Activated CD4-positive, alpha-beta T cell treated with anti-CD3 and anti-CD28 coated beads, Interleukin-2, amount 10 ng/mL, durations not matched to agents 7 days and 5 days (primary cell): ENCODE measurements around the gene FYCO1. TPM values are rescaled to one million over a fixed set of nuclear protein-coding genes. Genes with fewer than 3 reads are reported as not detected.

Experiments
- CTCF ChIA-PET: fragments of 350-600 bp; sonication (Branson Sonifier 250); formaldehyde crosslinking; loops from one replicate; lab custom pipeline; 2021; ENCODE audit warnings: antibody characterized with exemption; lab: Charles Lee
- POLR2A ChIA-PET: fragments of 350-600 bp; sonication (Branson Sonifier 250); formaldehyde crosslinking; loops from one replicate; lab custom pipeline; 2021; ENCODE audit warnings: antibody characterized with exemption; lab: Charles Lee
- DNase-seq: peaks from one replicate; pipeline ENCODE4 v3.0.0-alpha.2; 2020
- H3K27ac Mint-ChIP-seq: one replicate; pipeline ENCODE4 v1.8.0; 2021; ENCODE audit warnings: mild to moderate bottlenecking, moderate library complexity, mixed read lengths
- H3K27me3 Mint-ChIP-seq: one replicate; pipeline ENCODE4 v1.8.0; 2021; ENCODE audit warnings: mixed read lengths
- H3K36me3 Mint-ChIP-seq: one replicate; pipeline ENCODE4 v1.8.0; 2021; ENCODE audit warnings: low read depth, mixed read lengths
- H3K4me1 Mint-ChIP-seq: one replicate; pipeline ENCODE4 v1.8.0; 2021; ENCODE audit warnings: mixed read lengths
- H3K4me3 Mint-ChIP-seq: one replicate; pipeline ENCODE4 v1.8.0; 2021; ENCODE audit warnings: mild to moderate bottlenecking, moderate library complexity, mixed read lengths
- H3K9me3 Mint-ChIP-seq: one replicate; pipeline ENCODE4 v1.8.0; 2021; ENCODE audit warnings: mixed read lengths
- total RNA-seq, 2 experiments: library from RNA; stranded (reverse); gene quantifications; one replicate each; pipeline ENCODE4 v1.2.3, GENCODE V29; 2021

FYCO1 gene
- total RNA-seq, 2 experiments from 2014 or later = 15.1 to 15.7 TPM

DNA sequence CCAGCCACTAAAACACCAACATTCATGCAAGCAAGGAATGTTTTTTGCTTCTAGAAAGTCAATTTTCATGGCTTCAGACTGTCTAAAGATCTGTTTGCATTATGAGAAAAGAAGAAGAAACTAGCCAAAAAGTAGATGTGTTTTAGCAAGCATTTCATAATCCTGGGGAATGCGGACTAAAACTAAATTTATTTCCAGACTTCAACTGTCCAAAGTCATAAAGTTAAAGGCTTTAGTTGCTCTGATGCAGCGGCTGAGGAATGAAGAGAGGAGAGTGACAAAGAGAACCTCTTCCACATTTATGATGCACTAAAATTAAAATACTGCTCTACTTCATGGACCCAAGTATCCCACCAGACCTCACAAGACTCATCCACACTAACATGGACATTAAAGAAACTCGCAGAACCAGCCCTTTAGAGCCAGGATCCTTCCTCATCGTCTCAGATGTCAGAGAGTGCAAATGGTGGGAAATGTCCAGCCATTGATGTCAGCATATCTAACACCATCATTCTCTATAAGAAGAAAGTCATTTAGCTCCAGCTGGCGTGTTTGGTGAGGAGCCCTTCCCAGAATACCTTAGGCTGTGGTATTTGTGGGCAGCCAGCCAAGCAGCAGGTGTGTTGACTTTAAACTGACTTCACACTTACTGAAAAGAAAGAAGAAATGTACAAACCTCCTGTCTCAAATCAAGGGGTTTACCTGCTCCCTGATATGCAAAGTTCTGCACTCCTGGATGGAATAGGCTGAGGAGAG lies 17.4 kb downstream of the FYCO1 start:
- Mint-ChIP-seq H3K4me1 (peaks cover 81% of the 10 kb centered on the region), H3K9me3 (peaks cover 2% of the 10 kb centered on the region), H3K27ac (peak overlapping the region; percentile 95), H3K4me3 (peak overlapping the region; percentile 58), H3K36me3 (peaks cover 88% of the 10 kb centered on the region), H3K27me3 (no peaks in the 10 kb centered on the region)
- POLR2A ChIA-PET = no interaction called here
- CTCF ChIA-PET = interaction anchor here (1.2 to 3.1 kb wide), 5 partner anchors 10 to 27 kb away, joined by 3 to 23 read pairs (median 8); partner anchors contain the start of gene FYCO1
- peak; percentile 79 for DNase-seq

DNA sequence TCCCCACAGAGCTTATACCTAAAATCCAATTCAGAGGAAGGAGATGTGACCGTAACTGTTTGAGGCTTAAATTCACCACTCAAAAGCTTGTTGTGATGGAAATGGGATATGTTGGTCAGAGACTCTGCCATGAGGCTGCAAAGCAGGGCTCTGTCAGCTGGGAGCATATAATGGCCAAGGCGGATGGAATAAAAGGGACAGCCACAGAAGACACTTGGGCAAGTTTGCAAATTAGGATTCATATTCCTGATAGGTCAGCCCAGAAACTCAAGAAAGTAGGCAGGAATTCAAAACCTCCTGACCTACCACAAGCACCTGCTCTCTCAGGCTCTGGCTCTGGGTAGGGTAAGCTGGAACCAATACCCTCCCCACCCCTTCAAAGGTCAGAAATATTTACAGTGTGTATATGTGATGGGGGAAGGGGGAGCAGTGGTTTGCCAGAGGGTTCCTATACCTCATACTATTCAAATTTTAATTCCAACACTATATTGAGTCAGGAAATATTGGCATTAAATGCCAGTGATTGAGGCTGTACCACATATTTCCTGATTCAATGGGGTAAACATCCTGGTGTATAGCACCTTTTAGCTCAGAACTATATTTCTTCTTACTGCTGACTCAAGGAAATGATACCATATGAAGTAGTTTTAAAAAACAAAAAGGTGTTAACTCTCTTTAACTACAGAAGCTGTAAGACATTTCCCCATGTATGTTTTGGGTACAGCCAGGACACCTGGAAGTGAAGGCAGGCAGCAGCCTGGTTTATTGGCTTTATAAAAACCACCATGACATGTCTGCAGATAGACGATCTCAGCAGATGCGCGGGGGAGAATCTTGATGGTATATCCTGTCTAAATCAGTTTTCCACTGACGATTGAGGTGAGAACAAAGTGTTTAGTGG lies 19.2 kb downstream of the FYCO1 start:
- POLR2A ChIA-PET = interaction anchor here (0.7 kb wide), 1 partner anchor 7 kb away, joined by 3 read pairs; no protein-coding TSS in a partner anchor
- CTCF ChIA-PET = interaction anchor here (1.0 to 3.1 kb wide), 10 partner anchors 8 to 112 kb away, joined by 3 to 23 read pairs (median 4); partner anchors contain the start of gene FYCO1
- Mint-ChIP-seq H3K27me3 (no peaks in the 10 kb centered on the region), H3K9me3 (peaks cover 2% of the 10 kb centered on the region), H3K36me3 (peaks cover 86% of the 10 kb centered on the region), H3K4me1 (peaks cover 90% of the 10 kb centered on the region), H3K27ac (peak overlapping the region; percentile 88), H3K4me3 (no peak overlapping the region)
- peak; percentile 39 for DNase-seq

GRCh38 chr3:45975686-45976085 lies 19.9 kb downstream of the FYCO1 start:
- Mint-ChIP-seq H3K4me1 (peaks cover 87% of the 10 kb centered on the region), H3K36me3 (peaks cover 85% of the 10 kb centered on the region)
- CTCF ChIA-PET = interaction anchor here (1.0 to 3.1 kb wide), 5 partner anchors 9 to 103 kb away, joined by 3 to 23 read pairs (median 5); no protein-coding TSS in a partner anchor

DNA sequence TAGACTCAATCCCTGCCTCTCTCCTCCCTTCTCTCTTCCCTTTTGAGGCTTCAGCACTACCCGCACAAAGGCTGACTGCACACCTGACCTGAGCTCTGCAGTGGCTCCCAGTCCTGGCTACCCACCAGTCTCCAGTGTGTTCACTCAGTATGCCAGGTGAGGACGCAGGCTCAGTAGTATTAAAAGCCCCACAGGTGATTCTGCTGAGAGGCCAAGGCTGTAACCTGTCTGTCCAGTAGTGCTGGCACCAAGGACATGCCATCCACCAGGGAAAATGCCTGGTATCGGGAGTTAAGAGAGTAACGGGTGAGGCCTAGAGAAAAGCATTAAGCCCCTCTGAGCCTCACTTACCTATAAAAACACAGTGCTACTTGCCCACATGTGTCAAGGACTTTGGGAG lies 20.9 kb downstream of the FYCO1 start:
- Mint-ChIP-seq H3K4me3 (no peak overlapping the region), H3K9me3 (peaks cover 2% of the 10 kb centered on the region), H3K27ac (no peak overlapping the region), H3K4me1 (peaks cover 81% of the 10 kb centered on the region), H3K36me3 (peaks cover 85% of the 10 kb centered on the region), H3K27me3 (no peaks in the 10 kb centered on the region)
- ChIA-PET CTCF (interaction anchor here (1.6 to 3.2 kb wide), 4 partner anchors 10 to 104 kb away, joined by 4 to 14 read pairs (median 6); partner anchors contain the start of gene FYCO1), POLR2A (interaction anchor here (1.0 kb wide), 1 partner anchor 10 kb away, joined by 3 read pairs; no protein-coding TSS in a partner anchor)
- no peak for DNase-seq

More at GRCh38 chr3:45975686-45976085, 19.9 kb downstream of the FYCO1 start:
- Mint-ChIP-seq H3K27ac (peak overlapping the region; percentile 88), H3K27me3 (no peaks in the 10 kb centered on the region), H3K9me3 (peaks cover 2% of the 10 kb centered on the region), H3K4me3 (no peak overlapping the region)
- POLR2A ChIA-PET = no interaction called here
- DNase-seq = no peak

DNA sequence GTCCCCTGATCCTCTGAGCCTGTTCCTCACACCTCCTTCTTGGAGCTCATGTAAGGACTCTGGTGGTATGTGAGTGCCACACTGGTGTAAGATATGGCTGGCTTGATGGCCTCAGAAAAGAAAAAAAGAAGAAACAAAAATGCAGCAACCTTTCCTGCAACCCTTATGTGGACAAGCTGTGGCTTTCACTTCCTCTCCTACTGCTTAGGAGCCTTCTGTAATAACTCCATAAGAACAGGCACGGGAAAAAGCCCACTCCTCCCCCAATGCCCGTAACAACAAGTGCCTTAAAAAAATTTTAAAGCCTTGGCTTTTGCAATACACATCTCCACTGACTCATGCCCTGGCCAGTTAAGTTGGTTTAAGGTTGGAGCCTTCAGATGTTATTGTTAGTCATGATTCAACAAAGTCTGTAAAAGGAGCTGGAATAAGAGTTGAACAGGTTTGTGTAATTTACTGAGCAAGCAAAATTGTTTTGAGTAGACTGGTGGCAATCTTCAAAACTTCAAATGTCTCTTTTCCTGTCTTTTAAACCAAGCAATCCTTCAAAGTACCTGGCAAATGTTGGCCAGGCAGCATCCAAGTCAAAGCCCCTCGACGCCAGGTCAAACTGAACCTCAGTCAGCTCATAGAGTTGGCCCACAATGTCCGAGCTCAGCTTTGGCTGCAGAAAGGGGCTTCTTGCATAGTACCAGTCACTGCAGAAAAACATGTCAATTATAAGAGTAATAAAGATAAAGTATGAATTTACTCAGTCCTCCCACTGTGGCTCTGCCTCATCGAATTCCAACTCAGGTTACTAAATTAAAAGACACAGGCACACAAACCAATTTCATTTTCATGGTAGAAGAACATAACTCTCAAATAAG lies 22.9 kb downstream of the FYCO1 start:
- no peaks in the 10 kb centered on the region for H3K27me3 Mint-ChIP-seq
- no peak overlapping the region for H3K4me3 Mint-ChIP-seq
- ChIA-PET CTCF (interaction anchor here (0.7 to 3.2 kb wide), 9 partner anchors 8 to 107 kb away, joined by 3 to 14 read pairs (median 4); partner anchors contain the start of gene FYCO1), POLR2A (no interaction called here)
- no peaks in the 10 kb centered on the region for H3K9me3 Mint-ChIP-seq
- no peak for DNase-seq
- H3K36me3 Mint-ChIP-seq = peaks cover 84% of the 10 kb centered on the region
- peaks cover 66% of the 10 kb centered on the region for H3K4me1 Mint-ChIP-seq
- H3K27ac Mint-ChIP-seq = peak overlapping the region; percentile 78

DNA sequence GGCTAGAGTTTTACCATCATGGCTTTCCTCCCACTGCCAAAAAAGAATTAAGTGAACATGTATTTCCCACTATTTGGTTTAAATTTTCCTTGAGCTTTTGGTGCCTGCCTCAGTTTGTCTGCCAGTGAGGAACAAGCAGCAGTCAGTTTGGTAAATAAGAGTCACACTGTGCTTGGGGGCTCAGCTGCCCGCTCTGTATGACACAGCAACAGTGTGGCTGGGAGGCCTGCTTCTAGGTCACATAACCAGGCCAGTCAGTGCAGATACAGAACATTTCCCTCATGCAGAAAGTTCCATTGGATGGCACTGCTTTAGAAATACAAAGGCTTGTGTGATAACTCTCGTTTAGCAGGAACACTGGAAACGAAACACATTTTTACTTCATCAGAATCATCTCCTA lies 25.7 kb downstream of the FYCO1 start:
- peaks cover 60% of the 10 kb centered on the region for H3K4me1 Mint-ChIP-seq
- POLR2A ChIA-PET = no interaction called here

GRCh38 chr3:45969116-45969515 lies 26.5 kb downstream of the FYCO1 start:
- CTCF ChIA-PET = interaction anchor here (0.6 to 5.2 kb wide), 13 partner anchors 8 to 122 kb away, joined by 3 to 21 read pairs (median 4); partner anchors contain the start of gene FYCO1
- H3K4me3 Mint-ChIP-seq = no peak overlapping the region
- H3K27ac Mint-ChIP-seq = no peak overlapping the region
- H3K27me3 Mint-ChIP-seq = no peaks in the 10 kb centered on the region
- peaks cover 86% of the 10 kb centered on the region for H3K36me3 Mint-ChIP-seq
- POLR2A ChIA-PET = interaction anchor here (0.7 to 0.9 kb wide), 2 partner anchors 8 to 426 kb away, joined by 3 read pairs; no protein-coding TSS in a partner anchor
- DNase-seq = no peak
- no peaks in the 10 kb centered on the region for H3K9me3 Mint-ChIP-seq
- H3K4me1 Mint-ChIP-seq = peaks cover 62% of the 10 kb centered on the region

More for the DNA sequence above, 25.7 kb downstream of the FYCO1 start:
- Mint-ChIP-seq H3K27me3 (no peaks in the 10 kb centered on the region), H3K27ac (no peak overlapping the region), H3K36me3 (peaks cover 85% of the 10 kb centered on the region), H3K4me3 (no peak overlapping the region), H3K9me3 (no peaks in the 10 kb centered on the region)
- no peak for DNase-seq
- CTCF ChIA-PET = interaction anchor here (2.1 kb wide), 1 partner anchor 31 kb away, joined by 8 read pairs; no protein-coding TSS in a partner anchor

DNA sequence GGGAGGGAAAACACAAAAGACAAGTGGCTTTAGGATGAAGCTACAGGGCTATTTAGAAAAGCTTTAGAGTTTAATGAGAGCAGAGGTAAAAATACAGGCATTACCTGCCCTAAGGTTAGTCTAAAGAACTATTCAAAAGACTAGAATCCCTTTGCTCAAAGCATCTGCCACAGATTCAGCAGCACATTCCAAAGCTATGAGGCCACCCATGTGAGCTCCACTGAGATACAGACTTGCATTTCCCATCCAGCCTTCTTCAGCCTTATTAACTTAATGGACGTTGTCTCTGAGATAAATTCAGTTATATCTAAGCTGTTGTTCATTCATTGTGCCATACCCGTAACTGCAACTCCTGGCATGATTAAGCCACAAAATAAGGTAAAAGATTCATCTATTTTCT lies 26.9 kb downstream of the FYCO1 start:
- H3K36me3 Mint-ChIP-seq = peaks cover 87% of the 10 kb centered on the region
- H3K4me1 Mint-ChIP-seq = peaks cover 64% of the 10 kb centered on the region
- no peak for DNase-seq
- H3K9me3 Mint-ChIP-seq = no peaks in the 10 kb centered on the region
- H3K27ac Mint-ChIP-seq = peak overlapping the region; percentile 64
- H3K4me3 Mint-ChIP-seq = no peak overlapping the region
- ChIA-PET POLR2A (interaction anchor here (0.7 to 0.9 kb wide), 2 partner anchors 8 to 425 kb away, joined by 3 read pairs; no protein-coding TSS in a partner anchor), CTCF (interaction anchor here (0.6 to 5.2 kb wide), 14 partner anchors 9 to 122 kb away, joined by 3 to 21 read pairs (median 4); partner anchors contain the start of genes CXCR6 and FYCO1)
- H3K27me3 Mint-ChIP-seq = no peaks in the 10 kb centered on the region

- ChIA-PET CTCF (interaction anchor here (0.7 to 5.2 kb wide), 11 partner anchors 9 to 572 kb away, joined by 3 to 21 read pairs (median 5); partner anchors contain the start of genes CXCR6 and FYCO1), POLR2A (no interaction called here)
- Mint-ChIP-seq H3K4me1 (peaks cover 65% of the 10 kb centered on the region), H3K27ac (peak overlapping the region; percentile 64), H3K9me3 (no peaks in the 10 kb centered on the region), H3K4me3 (no peak overlapping the region), H3K36me3 (peaks cover 87% of the 10 kb centered on the region), H3K27me3 (no peaks in the 10 kb centered on the region)
- no peak for DNase-seq
These were observed 27.5 kb downstream of the FYCO1 start for GRCh38 chr3:45968149-45968548.

- ChIA-PET POLR2A (no interaction called here), CTCF (interaction anchor here (0.7 to 5.2 kb wide), 10 partner anchors 9 to 573 kb away, joined by 3 to 21 read pairs (median 6); partner anchors contain the start of gene FYCO1)
- H3K36me3 Mint-ChIP-seq = peaks cover 87% of the 10 kb centered on the region
- DNase-seq = no peak
- no peaks in the 10 kb centered on the region for H3K27me3 Mint-ChIP-seq
- H3K4me3 Mint-ChIP-seq = no peak overlapping the region
- peak overlapping the region; percentile 57 for H3K27ac Mint-ChIP-seq
- H3K4me1 Mint-ChIP-seq = peaks cover 65% of the 10 kb centered on the region
- no peaks in the 10 kb centered on the region for H3K9me3 Mint-ChIP-seq
These were observed 27.9 kb downstream of the FYCO1 start for GRCh38 chr3:45967724-45968123.

- H3K27ac Mint-ChIP-seq = no peak overlapping the region
- H3K9me3 Mint-ChIP-seq = no peaks in the 10 kb centered on the region
- no peak overlapping the region for H3K4me3 Mint-ChIP-seq
- CTCF ChIA-PET = interaction anchor here (0.6 to 5.2 kb wide), 11 partner anchors 8 to 573 kb away, joined by 3 to 21 read pairs (median 5); partner anchors contain the start of gene FYCO1
- H3K36me3 Mint-ChIP-seq = peaks cover 88% of the 10 kb centered on the region
- H3K27me3 Mint-ChIP-seq = no peaks in the 10 kb centered on the region
- DNase-seq = no peak
- peaks cover 67% of the 10 kb centered on the region for H3K4me1 Mint-ChIP-seq
- POLR2A ChIA-PET = no interaction called here
These were observed 28.5 kb downstream of the FYCO1 start for GRCh38 chr3:45966950-45967640.
